Stomach (tissue), 4 donors: Measurements from ENCODE around the gene DENND6B.

Source experiments
- CTCF ChIP-seq, 7 experiments: fragments of 450-650 bp in 4 of 7; fragments of 200-600 bp in 3 of 7; sonication (generic) in 3 of 7; IDR thresholded peaks; one replicate each; pipeline ENCODE4 v1.5.1; 2016 to 2019; ENCODE audit warnings: antibody characterized with exemption in 7 of 7, control low read depth in 2 of 7, mild to moderate bottlenecking in 1 of 7
- POLR2AphosphoS5 ChIP-seq, 3 donors: sonication (generic); formaldehyde crosslinking; IDR thresholded peaks; one replicate each; pipeline ENCODE4 v1.6.1; 2016; ENCODE audit warnings: antibody characterized with exemption in 3 of 3

DNA sequence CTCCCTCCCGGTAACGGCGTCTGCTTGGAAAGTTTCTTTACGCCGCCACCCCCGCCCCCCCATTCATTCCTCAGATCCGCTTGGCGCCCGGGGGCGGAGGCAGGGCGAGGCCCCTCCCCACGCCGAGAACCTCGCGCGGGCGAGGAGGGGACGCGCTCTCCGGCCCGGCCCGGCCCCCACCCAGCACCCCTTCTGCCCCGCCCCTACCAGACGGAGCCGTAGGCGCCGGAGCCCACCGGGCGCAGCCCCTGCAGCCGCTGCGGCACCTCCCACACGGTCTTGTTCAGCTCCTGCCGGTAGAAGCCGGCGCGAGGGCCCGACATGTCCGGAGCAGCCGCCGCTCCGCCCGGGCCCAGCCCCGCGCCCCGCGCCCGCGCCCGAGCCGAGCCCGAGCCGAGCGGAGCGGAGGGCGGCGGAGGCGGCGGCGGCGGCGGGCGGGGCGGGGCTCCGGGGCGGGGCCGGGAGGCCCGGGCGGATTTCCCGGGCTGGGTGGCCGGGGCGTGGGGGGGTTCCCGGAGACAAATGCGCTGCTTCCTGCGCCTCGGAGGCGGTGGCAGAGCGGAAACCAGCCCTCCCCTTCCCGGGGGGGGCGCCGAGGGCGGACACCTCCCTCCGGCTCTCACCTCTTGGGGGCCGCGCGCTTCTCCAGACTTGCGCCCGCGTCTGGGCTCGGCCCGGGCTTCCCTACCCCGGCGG lies 56.7 kb downstream of the DENND6B start, which contains the start of gene MAPK11:
- no peak for TF ChIP-seq CTCF (IDR thresholded peaks at IDR 0.05)
- no peak for TF ChIP-seq POLR2AphosphoS5 (IDR thresholded peaks at IDR 0.05)
